GM12874 (cell line): ENCODE measurements around the gene SHISA7.

Source experiments
- CTCF ChIP-seq: IDR thresholded peaks from 2 replicates; pipeline ENCODE4 v1.5.1; 2011; ENCODE audit warnings: low read depth, mild to moderate bottlenecking, control low read depth, low read length, moderate library complexity; ENCODE audit not compliant: insufficient read depth

Gene SHISA7

GRCh38 chr19:55443045-55443823 is at the start of gene SHISA7:
Gene SHISA7, minus strand, starts transcription at chr19:55443300. Its CDS starts 437 bp downstream, at chr19:55442863.
- TF ChIP-seq CTCF, result no peak

GRCh38 chr19:55492362-55492944 is 49.4 kb upstream of the SHISA7 start:
- no peak for TF ChIP-seq CTCF

GRCh38 chr19:55491546-55492360 is 48.7 kb upstream of the SHISA7 start:
- no peak for TF ChIP-seq CTCF

GRCh38 chr19:55490478-55491432 is 47.7 kb upstream of the SHISA7 start:
- no peak for TF ChIP-seq CTCF

GRCh38 chr19:55489711-55490477 is 46.8 kb upstream of the SHISA7 start:
- no peak for TF ChIP-seq CTCF

GRCh38 chr19:55488986-55489710 is 46.0 kb upstream of the SHISA7 start:
- TF ChIP-seq CTCF, result no peak
